Stimulated activated CD4-positive, alpha-beta T cell treated with anti-CD3 and anti-CD28 coated beads, Interleukin-4, amount 100 ng/mL, for 4 hours (primary cell): ENCODE results near the gene KCP.
A peak's percentile ranks its signal among the peaks of the same experiment; 100 is the strongest.

Source experiments
- DNase-seq, 2 experiments: peaks; one replicate each; pipeline ENCODE4 v3.0.0-alpha.2; 2020

The KCP gene

GRCh38 chr7:128872394-128872824 lies 38.1 kb downstream of the KCP start:
- no peak for DNase-seq

DNA sequence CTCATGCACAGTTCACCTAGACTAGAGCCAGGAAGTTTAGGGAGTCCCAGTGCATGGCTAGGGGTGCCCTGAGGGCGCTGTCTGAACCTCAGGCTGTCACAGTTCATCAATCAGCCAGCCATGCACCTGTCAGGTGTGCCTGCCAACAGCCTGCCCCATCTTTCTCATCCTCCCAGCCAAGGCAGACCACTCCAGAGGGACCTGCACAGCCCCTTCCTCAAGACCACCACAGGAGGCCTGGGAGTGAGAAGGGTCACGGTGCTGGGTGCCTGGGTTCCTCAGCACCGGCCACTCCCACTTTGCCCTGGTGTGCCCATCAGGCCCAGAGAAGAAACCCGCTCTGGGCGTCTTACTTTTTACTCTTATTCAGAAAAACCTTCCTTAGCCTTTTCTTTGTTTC lies 39.5 kb downstream of the KCP start:
- no peak for DNase-seq

GRCh38 chr7:128869944-128870285 lies 40.6 kb downstream of the KCP start:
- peak in 1 of 2 experiments; percentile 20 for DNase-seq

GRCh38 chr7:128869138-128869943 lies 41.2 kb downstream of the KCP start:
- DNase-seq = peak; percentile 18 to 39

GRCh38 chr7:128868624-128869137 lies 41.8 kb downstream of the KCP start:
- DNase-seq = no peak

DNA sequence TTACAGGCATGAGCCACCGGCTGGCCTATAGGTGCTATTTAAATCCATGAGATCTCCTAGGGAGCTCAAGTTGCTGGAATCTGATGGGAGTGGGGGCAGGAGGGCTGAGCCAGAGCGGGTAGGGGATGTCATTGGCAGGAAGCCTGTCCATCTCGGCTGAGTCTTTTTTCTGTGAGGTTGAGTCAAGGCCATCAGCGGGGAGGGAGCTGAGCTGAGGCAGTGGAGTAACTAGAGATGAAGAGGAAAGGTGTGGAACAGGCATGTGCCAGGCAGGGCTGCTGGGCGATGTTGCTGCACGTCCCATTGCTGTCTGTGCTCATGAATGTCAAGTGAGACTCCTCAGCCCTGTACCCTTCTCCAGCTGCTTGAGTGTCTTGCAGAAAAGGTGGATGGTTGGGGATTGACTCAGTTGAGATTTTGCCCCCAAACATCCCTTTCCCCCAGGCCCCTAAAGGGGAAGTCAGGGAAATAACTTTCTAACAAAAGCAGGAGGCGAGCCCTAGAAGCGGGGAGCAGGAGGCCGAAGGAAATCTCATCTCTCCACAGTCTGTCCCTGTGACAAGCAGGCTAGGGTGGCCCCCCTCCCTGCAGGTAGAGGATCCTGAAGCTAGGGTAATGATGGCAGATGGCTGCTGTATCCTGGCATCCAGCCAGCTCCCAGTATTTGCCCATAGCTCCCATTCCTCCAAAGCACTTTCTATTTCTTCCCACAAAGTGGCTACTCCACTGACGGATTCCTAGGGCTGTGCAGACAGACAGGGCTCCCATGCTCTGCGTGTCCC lies 42.5 kb downstream of the KCP start:
- DNase-seq = no peak

GRCh38 chr7:128867241-128867640 lies 43.3 kb downstream of the KCP start:
- DNase-seq = no peak

GRCh38 chr7:128865996-128866877 lies 44.3 kb downstream of the KCP start:
- no peak for DNase-seq

DNA sequence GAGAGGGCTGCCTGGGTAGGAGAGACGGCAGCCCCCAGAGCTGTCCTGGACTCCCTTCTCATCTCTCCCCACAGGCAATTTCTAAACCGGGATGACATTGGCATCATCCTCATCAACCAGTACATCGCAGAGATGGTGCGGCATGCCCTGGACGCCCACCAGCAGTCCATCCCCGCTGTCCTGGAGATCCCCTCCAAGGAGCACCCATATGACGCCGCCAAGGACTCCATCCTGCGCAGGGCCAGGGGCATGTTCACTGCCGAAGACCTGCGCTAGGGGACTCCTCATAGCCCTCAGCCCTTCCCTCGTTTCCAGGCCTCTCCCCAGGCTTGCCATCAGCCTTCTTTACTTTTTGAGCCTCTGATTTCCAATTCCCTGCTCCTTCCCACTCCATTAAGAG lies 45.2 kb downstream of the KCP start:
- no peak for DNase-seq

GRCh38 chr7:128863433-128863989 lies 47.0 kb downstream of the KCP start:
- peak; percentile 13 to 15 for DNase-seq

DNA sequence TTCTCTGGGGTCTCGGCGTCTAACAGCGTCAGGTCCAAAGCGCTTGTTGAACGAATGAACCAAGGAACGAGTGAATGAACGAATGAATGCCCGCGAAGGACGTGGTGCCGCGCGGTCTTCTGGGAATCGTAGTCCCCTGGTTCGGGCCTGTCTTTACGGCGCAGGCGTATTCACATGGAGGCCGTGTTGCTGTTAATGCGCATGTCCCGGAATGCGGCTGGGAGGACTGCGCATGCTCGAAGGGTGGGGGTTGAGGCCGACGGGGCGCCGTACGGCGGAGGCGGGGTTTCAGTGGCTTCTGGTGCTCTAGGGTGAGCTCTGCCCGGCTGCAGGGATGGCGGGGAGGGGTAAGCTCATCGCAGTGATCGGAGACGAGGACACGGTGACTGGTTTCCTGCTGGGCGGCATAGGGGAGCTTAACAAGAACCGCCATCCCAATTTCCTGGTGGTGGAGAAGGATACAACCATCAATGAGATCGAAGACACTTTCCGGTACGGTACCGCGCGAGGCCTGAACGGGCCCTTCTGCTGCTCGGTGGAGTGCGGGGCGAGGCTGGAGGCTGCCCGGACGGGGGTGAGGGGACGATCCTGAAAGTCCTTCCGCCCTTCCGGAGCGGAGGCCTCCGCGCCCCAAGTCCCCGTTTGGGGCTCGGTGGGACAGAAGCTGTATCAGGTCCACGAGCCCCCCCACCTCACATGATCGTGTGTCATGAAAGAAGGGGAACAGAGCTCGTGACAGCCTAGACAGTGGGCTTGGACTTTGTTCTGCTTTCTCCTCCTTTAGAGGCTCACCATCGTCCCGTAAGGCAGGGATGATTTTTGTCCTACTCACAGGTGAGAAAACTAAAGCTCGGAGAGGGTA lies 47.7 kb downstream of the KCP start, which contains the start of gene ATP6V1F:
Gene ATP6V1F, plus strand, starts transcription at position 286 of the 862 bp plus-strand sequence. Its CDS starts 49 bp downstream, at position 335.
- peak; percentile 98 to 99 for DNase-seq

DNA sequence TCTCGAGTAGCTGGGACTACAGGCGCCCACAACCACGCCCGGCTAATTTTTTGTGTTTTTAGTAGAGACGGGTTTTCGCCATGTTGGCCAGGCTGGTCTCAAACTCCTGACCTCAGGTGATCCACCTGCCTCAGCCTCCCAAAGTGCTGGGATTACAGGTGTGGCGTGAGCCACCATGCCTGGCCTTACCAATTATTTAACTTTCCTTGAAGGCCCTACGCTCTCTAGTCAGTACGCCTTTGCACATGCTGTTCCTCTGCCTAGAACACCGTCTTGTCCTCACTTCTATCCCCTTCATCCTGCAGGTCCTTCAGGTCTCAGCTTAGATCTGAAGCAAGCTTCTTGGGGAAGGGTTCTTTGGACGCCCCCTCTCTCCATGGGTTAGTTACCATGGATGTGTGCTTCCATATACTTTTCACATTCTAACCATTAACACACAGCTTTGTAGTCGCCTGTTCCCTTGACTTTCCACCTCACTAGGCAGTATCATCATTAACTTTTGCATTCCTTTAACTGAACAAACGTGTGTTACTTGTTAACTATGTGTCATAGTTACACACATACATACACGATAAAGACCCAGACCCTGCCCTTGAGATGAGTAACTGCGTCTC lies 48.4 kb downstream of the KCP start:
- DNase-seq = no peak

GRCh38 chr7:128860158-128861073 lies 50.1 kb downstream of the KCP start:
- no peak for DNase-seq

GRCh38 chr7:128859232-128860157 lies 51.0 kb downstream of the KCP start:
- no peak for DNase-seq

- no peak for DNase-seq
These were observed 51.9 kb downstream of the KCP start for GRCh38 chr7:128858380-128859231.

DNA sequence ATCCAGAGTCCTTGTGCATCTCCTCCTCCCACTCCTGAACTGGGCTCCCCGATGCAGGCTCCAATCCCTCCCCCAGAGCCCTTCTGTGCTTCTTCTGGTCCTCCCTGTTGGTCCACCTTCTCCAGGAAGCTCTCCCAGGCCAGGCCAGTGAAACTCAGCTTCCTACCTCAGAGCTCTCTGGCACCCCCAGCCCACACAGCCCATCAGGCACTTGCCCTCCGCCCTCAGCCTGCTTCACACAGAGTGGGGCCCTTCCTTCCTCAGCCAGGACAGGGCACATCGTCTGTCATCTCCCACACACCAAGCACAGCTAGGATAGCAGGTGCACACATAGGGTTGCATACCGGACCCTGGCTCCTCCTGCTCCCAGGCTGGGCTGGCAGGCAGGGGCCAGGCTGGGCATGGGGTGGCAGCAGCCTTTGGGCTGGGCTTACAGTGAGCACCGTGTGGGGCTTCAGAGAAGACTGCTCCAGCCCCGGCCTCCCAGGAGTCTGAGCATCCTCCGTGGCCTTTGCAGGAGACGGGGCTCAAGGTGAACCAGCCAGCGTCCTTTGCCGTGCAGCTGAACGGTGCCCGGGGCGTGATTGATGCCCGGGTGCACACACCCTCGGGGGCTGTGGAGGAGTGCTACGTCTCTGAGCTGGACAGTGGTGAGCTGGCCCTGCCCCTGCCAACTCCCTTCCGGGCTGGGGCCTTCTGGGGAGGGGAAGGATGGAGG lies 54.3 kb downstream of the KCP start:
- no peak for DNase-seq

GRCh38 chr7:128855559-128855958 lies 55.0 kb downstream of the KCP start:
- no peak for DNase-seq
